DND-41 (cell line): Measurements from ENCODE around the gene FADS2.
"Not testable (repeated sequence)": the region's sequence is repeated elsewhere in the genome, so short reads cannot be mapped to it uniquely, and the experiment has no call there.

ENCODE experiments used
- ATAC-seq: fragments of 200-7000 bp; cut with Tn5 transposase; 3 replicates; pipeline ENCODE4 v1.9.1; 2021; ENCODE audit warnings: low read depth; ENCODE audit not compliant: insufficient read depth
- DNase-seq: peaks from one replicate; pipeline ENCODE4 v3.0.0-alpha.2; 2020
- H2AFZ ChIP-seq: 2 replicates; pipeline ENCODE4 v1.6.0; 2012; ENCODE audit warnings: low read depth, low read length
- H3K27ac ChIP-seq: 2 replicates; pipeline ENCODE4 v1.5.1; 2012; ENCODE audit warnings: low read length, inconsistent platforms
- H3K27me3 ChIP-seq: fragments of 200-600 bp; sonication (generic); 2 replicates; pipeline ENCODE4 v1.6.0; 2012; ENCODE audit warnings: low read length, mild to moderate bottlenecking, inconsistent platforms; ENCODE audit not compliant: insufficient read depth, poor library complexity
- H3K36me3 ChIP-seq: 2 replicates; pipeline ENCODE4 v1.5.1; 2012; ENCODE audit warnings: low read length, inconsistent platforms; ENCODE audit not compliant: insufficient read depth
- H3K4me1 ChIP-seq: 2 replicates; pipeline ENCODE4 v1.5.1; 2012; ENCODE audit warnings: mild to moderate bottlenecking, low read length; ENCODE audit not compliant: insufficient read depth
- H3K4me2 ChIP-seq: 2 replicates; pipeline ENCODE4 v1.6.0; 2012; ENCODE audit warnings: mild to moderate bottlenecking, moderate library complexity, low read length, inconsistent platforms; ENCODE audit not compliant: insufficient read depth
- H3K4me3 ChIP-seq, 2 experiments: fragments of 200-600 bp in 1 of 2; shearing (Covaris generic) in 1 of 2; 2 replicates each; pipeline ENCODE4 v1.5.1; 2012 to 2016; ENCODE audit warnings: inconsistent platforms in 2 of 2, low read length in 2 of 2, mild to moderate bottlenecking in 2 of 2, low read depth in 1 of 2, moderate library complexity in 1 of 2
- H3K79me2 ChIP-seq: 2 replicates; pipeline ENCODE4 v1.6.0; 2012; ENCODE audit warnings: low read length, inconsistent platforms; ENCODE audit not compliant: insufficient read depth
- H3K9ac ChIP-seq: 2 replicates; pipeline ENCODE4 v1.6.0; 2012; ENCODE audit warnings: low read depth, mild to moderate bottlenecking, inconsistent platforms, low read length, moderate library complexity
- H3K9me3 ChIP-seq: 2 replicates; pipeline ENCODE4 v1.5.1; 2012; ENCODE audit warnings: low read length, moderate library complexity, mild to moderate bottlenecking, inconsistent platforms; ENCODE audit not compliant: insufficient read depth, severe bottlenecking
- H4K20me1 ChIP-seq: 2 replicates; pipeline ENCODE4 v1.6.0; 2012; ENCODE audit warnings: low read length; ENCODE audit not compliant: insufficient read depth
- EZH2 ChIP-seq: IDR thresholded peaks from 3 replicates; pipeline ENCODE4 v1.6.1; 2012; ENCODE audit warnings: borderline replicate concordance, low read depth, mild to moderate bottlenecking, moderate library complexity, low read length, inconsistent platforms; ENCODE audit not compliant: severe bottlenecking
- TF ChIP-seq, protein P1 (sequence below): IDR thresholded peaks from 2 replicates; pipeline ENCODE4 v1.5.1; 2012; ENCODE audit warnings: borderline replicate concordance, low read length, moderate library complexity, mild to moderate bottlenecking; ENCODE audit not compliant: poor library complexity, severe bottlenecking; ENCODE audit errors: extremely low read depth

Gene FADS2

DNA sequence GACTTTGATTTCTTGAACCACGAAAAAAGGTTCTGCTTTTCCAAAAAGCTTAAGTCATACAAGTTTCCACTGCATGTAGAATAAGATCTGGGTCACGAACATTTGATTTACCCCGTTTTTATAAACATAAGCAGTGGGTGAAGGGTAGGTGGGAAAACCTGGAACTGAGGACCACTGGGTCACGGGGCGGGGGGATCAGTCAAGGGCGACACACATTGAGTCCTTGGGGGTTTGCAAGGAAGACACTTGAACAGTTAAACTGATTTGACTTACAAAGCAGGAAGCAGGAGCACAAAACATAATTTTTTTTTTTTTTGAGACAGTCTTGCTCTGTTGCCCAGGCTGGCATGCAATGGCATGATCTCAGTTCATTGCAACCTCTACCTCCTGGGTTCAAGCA is 52.4 kb downstream of the FADS2 start:
- no peak for ATAC-seq
- no peak overlapping the region for H3K4me3 ChIP-seq
- H3K27ac ChIP-seq, result no peak overlapping the region
- H3K4me1 ChIP-seq, result no peaks in the 10 kb centered on the region
- H3K27me3 ChIP-seq, result no peaks in the 10 kb centered on the region
- no peaks in the 10 kb centered on the region for H3K79me2 ChIP-seq
- no peak overlapping the region for H3K4me2 ChIP-seq
- TF ChIP-seq, protein P1, sequence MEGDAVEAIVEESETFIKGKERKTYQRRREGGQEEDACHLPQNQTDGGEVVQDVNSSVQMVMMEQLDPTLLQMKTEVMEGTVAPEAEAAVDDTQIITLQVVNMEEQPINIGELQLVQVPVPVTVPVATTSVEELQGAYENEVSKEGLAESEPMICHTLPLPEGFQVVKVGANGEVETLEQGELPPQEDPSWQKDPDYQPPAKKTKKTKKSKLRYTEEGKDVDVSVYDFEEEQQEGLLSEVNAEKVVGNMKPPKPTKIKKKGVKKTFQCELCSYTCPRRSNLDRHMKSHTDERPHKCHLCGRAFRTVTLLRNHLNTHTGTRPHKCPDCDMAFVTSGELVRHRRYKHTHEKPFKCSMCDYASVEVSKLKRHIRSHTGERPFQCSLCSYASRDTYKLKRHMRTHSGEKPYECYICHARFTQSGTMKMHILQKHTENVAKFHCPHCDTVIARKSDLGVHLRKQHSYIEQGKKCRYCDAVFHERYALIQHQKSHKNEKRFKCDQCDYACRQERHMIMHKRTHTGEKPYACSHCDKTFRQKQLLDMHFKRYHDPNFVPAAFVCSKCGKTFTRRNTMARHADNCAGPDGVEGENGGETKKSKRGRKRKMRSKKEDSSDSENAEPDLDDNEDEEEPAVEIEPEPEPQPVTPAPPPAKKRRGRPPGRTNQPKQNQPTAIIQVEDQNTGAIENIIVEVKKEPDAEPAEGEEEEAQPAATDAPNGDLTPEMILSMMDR, result no peak
- no peak for TF ChIP-seq EZH2
- DNase-seq, result no peak
- H4K20me1 ChIP-seq, result peaks cover 10% of the 10 kb centered on the region
- no peaks in the 10 kb centered on the region for H3K9me3 ChIP-seq
- H3K36me3 ChIP-seq, result no peaks in the 10 kb centered on the region
- no peak overlapping the region for H2AFZ ChIP-seq
- H3K9ac ChIP-seq, result no peak overlapping the region

GRCh38 chr11:61881397-61881796 is 53.3 kb downstream of the FADS2 start:
- no peak for ATAC-seq
- peaks cover 10% of the 10 kb centered on the region for H4K20me1 ChIP-seq
- no peak overlapping the region for H2AFZ ChIP-seq
- H3K79me2 ChIP-seq, result no peaks in the 10 kb centered on the region
- H3K27me3 ChIP-seq, result no peaks in the 10 kb centered on the region
- no peak overlapping the region for H3K9ac ChIP-seq
- no peaks in the 10 kb centered on the region for H3K9me3 ChIP-seq
- H3K4me1 ChIP-seq, result no peaks in the 10 kb centered on the region
- H3K36me3 ChIP-seq, result no peaks in the 10 kb centered on the region
- TF ChIP-seq, protein P1, result no peak
- TF ChIP-seq EZH2, result no peak
- no peak overlapping the region for H3K4me3 ChIP-seq
- DNase-seq, result no peak
- no peak overlapping the region for H3K27ac ChIP-seq
- H3K4me2 ChIP-seq, result no peak overlapping the region

GRCh38 chr11:61882267-61882666 is 54.2 kb downstream of the FADS2 start:
- H3K79me2 ChIP-seq, DNase-seq, ATAC-seq, H3K36me3 ChIP-seq, H3K9me3 ChIP-seq, H3K9ac ChIP-seq, H2AFZ ChIP-seq, H3K4me3 ChIP-seq, H3K27ac ChIP-seq, H3K27me3 ChIP-seq, H4K20me1 ChIP-seq, H3K4me2 ChIP-seq, H3K4me1 ChIP-seq: not testable (repeated sequence)

DNA sequence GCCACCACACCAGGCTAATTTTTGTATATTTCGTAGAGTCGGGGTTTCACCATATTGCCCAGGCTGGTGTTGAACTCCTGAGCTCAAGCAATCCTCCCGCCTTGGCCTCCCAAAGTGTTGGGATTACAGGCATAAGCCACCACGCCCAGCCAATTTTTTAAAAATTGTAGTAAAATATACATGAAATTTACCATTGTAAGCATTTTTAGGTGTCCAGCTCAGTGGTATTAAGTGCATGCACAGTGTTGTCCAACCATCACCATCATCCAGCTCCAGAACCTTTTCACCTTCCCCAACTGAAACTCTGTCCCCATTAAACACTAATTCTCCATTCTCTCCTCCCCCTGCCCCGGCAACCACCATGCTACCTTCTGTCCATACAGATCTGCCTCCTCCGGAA is 54.8 kb downstream of the FADS2 start:
- Histone ChIP-seq H3K27ac (no peak overlapping the region), H2AFZ (no peak overlapping the region), H3K4me3 (no peak overlapping the region), H3K4me1 (no peaks in the 10 kb centered on the region), H4K20me1 (peaks cover 8% of the 10 kb centered on the region), H3K27me3 (no peaks in the 10 kb centered on the region), H3K79me2 (no peaks in the 10 kb centered on the region), H3K9me3 (no peaks in the 10 kb centered on the region), H3K4me2 (no peak overlapping the region), H3K36me3 (no peaks in the 10 kb centered on the region), H3K9ac (no peak overlapping the region)
- TF ChIP-seq, protein P1, result no peak
- TF ChIP-seq EZH2, result no peak
- ATAC-seq (no peak), DNase-seq (no peak)
